DOHH2 (cell line): Measurements from ENCODE around the gene PLPP7.

ENCODE experiments used
- EZH2phosphoT487 ChIP-seq: fragments of 200-600 bp; sonication (generic); IDR thresholded peaks from 2 replicates; pipeline ENCODE4 v1.6.1; 2017; ENCODE audit warnings: borderline replicate concordance, mild to moderate bottlenecking, antibody characterized with exemption, low read length, moderate library complexity, mixed read lengths
- TF ChIP-seq, protein P1 (sequence below): fragments of 200-600 bp; sonication (generic); IDR thresholded peaks from one replicate; pipeline ENCODE4 v1.5.1; 2014; ENCODE audit warnings: antibody characterized with exemption, mild to moderate bottlenecking, low read depth, low read length; ENCODE audit not compliant: poor library complexity, severe bottlenecking

DNA sequence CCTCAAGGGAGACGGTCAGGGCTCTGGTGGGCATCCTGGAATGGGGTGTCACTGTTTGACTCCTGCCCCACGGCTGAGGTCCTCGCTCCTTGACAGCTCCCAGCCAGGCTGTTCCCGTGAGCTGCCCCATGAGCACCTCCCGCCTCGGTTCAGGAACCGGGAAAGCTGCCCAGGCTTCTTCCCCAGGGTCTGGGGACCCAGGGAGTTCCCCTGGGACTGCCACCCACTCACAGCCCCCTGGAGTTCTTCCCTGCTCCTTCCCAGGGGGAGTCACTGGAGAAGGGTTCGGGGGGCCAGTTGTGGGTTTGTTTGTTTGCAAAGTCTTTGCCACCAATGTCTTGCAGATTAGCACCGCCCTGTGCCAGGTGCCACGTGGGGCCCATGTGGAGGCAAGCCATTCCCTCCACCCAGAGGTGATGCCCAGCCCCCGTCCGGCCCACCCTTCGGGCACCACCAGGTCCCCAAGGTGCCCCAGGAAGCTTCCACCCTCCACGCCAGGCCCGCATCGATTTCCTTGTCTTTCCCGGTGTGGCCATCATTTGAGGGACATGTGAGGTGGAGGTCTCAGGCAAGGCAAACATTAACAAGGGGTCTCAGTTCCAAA lies 1.3 kb downstream of the PLPP7 start:
- TF ChIP-seq, protein P1, sequence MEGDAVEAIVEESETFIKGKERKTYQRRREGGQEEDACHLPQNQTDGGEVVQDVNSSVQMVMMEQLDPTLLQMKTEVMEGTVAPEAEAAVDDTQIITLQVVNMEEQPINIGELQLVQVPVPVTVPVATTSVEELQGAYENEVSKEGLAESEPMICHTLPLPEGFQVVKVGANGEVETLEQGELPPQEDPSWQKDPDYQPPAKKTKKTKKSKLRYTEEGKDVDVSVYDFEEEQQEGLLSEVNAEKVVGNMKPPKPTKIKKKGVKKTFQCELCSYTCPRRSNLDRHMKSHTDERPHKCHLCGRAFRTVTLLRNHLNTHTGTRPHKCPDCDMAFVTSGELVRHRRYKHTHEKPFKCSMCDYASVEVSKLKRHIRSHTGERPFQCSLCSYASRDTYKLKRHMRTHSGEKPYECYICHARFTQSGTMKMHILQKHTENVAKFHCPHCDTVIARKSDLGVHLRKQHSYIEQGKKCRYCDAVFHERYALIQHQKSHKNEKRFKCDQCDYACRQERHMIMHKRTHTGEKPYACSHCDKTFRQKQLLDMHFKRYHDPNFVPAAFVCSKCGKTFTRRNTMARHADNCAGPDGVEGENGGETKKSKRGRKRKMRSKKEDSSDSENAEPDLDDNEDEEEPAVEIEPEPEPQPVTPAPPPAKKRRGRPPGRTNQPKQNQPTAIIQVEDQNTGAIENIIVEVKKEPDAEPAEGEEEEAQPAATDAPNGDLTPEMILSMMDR, result no peak
- TF ChIP-seq EZH2phosphoT487, result no peak
